Fibroblast of pulmonary artery (primary cell): ENCODE data around the gene SLC7A14.

Experiments used
- DNase-seq: peaks from one replicate; pipeline ENCODE4 v3.0.0-alpha.2; 2010; ENCODE audit warnings: low read depth
- H3K4me3 ChIP-seq: replicated peaks from 2 replicates; pipeline ENCODE4 v1.5.1; 2011; ENCODE audit warnings: low read depth, mild to moderate bottlenecking, control low read depth, low read length, moderate library complexity
- CTCF ChIP-seq: IDR thresholded peaks from 2 replicates; pipeline ENCODE4 v1.5.1; 2011; ENCODE audit warnings: mild to moderate bottlenecking, control low read depth, low read length, inconsistent platforms; ENCODE audit errors: missing control alignments

SLC7A14 gene

GRCh38 chr3:170470063-170471016 lies 115.5 kb downstream of the SLC7A14 start:
- no peak for DNase-seq
- TF ChIP-seq CTCF = no peak
- no peak overlapping the region for H3K4me3 ChIP-seq

- no peak for DNase-seq
- no peak overlapping the region for H3K4me3 ChIP-seq
- TF ChIP-seq CTCF = no peak
These were observed 116.5 kb downstream of the SLC7A14 start for GRCh38 chr3:170469151-170470062.

- H3K4me3 ChIP-seq = no peak overlapping the region
- no peak for DNase-seq
- no peak for TF ChIP-seq CTCF
These were observed 118.2 kb downstream of the SLC7A14 start for GRCh38 chr3:170467571-170468147.

- no peak for TF ChIP-seq CTCF
- DNase-seq = no peak
- no peak overlapping the region for H3K4me3 ChIP-seq
These were observed 118.9 kb downstream of the SLC7A14 start for GRCh38 chr3:170467007-170467406.

- no peak for DNase-seq
- TF ChIP-seq CTCF = no peak
- no peak overlapping the region for H3K4me3 ChIP-seq
These were observed 119.9 kb downstream of the SLC7A14 start for GRCh38 chr3:170465955-170466354.

GRCh38 chr3:170463011-170463410 lies 122.9 kb downstream of the SLC7A14 start:
- no peak for TF ChIP-seq CTCF
- no peak for DNase-seq
- H3K4me3 ChIP-seq = no peak overlapping the region
